ENCODE data around the gene SLC6A3.

GRCh38 chr5:1412163-1412562, 33.1 kb downstream of the SLC6A3 start:
- TF ChIP-seq CTCF (IDR thresholded peaks at IDR 0.05) (no peak), POLR2AphosphoS5 (IDR thresholded peaks at IDR 0.05; ENCODE audit: low read depth, low read length) (no peak), SIN3A (IDR thresholded peaks at IDR 0.05; ENCODE audit: borderline replicate concordance, insufficient read depth, low read depth, low read length) (no peak)

Measured in Panc1 (cell line).